RWPE1 (cell line): ENCODE results near the gene UNC50.
A peak's percentile ranks its signal among the peaks of the same experiment; 100 is the strongest.

Experiments
- CTCF ChIA-PET: fragments of 350-600 bp; sonication (Branson Sonifier 250); formaldehyde crosslinking; extraction: SDS; loops from one replicate; lab custom pipeline; 2021; lab: Yijun Ruan, JAX
- POLR2A ChIA-PET: fragments of 400-600 bp; formaldehyde crosslinking; extraction: SDS; loops from one replicate; lab custom pipeline; 2020; ENCODE audit warnings: antibody characterized with exemption; ENCODE audit not compliant: low non-redundant PET; lab: Yijun Ruan, JAX
- DNase-seq: peaks from one replicate; pipeline ENCODE4 v3.0.0; 2012; ENCODE audit warnings: low spot score
- H3K27ac ChIP-seq: fragments of 450-650 bp; 2 replicates; pipeline ENCODE4 v1.5.1; 2017
- CTCF ChIP-seq: fragments of 450-650 bp; conservative IDR thresholded peaks from 2 replicates; pipeline ENCODE4 v1.5.1; 2017; ENCODE audit warnings: low read depth, mild to moderate bottlenecking

The UNC50 gene

DNA sequence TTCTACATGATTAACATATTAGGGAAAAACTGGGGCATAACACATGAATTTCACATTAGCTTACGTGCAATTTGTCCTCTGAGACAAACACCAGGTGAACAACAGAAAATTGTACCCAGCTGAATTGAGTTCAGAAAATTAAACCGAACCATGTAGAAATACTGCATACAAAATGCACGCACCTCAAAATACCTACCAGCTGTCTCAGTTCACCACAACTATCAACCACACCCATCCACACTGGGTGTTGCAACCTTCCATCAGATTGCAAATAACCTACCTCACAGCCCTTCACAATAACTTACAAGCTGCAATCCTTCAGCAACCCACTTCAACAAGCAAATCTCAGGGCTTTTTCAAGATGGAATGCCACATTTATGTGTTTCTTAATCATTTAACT is 55.9 kb downstream of the UNC50 start:
- TF ChIP-seq CTCF = no peak
- ChIA-PET POLR2A (no interaction called here), CTCF (interaction anchor here (1.2 to 1.4 kb wide), 2 partner anchors 15 to 66 kb away, joined by 3 to 10 read pairs; no protein-coding TSS in a partner anchor)
- H3K27ac ChIP-seq = no peak overlapping the region
- peak; percentile 73 for DNase-seq

DNA sequence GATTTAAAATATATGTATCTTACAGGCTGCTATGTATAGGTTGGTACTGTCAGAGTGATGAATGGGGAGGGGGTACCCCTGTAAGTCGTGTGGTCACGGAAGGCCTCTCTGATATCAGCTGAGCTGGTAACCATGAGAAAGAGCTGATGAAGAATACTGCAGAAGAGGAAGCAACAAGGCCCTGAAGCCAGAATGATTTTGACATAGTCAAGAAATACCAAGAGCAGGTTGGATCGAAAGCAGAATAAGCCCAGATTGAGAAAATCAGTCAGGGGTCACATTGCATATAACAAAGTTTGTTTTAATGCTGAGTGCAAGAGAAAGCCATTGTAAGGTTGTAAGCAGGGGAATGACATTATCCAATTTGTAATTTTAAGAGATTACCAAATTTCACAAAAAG is 57.3 kb downstream of the UNC50 start:
- no peak for TF ChIP-seq CTCF
- DNase-seq = no peak
- ChIA-PET POLR2A (no interaction called here), CTCF (no interaction called here)
- no peak overlapping the region for H3K27ac ChIP-seq
